CD14-positive monocyte (primary cell): ENCODE data around the gene KRTAP5-5. TPM values are rescaled to one million over a fixed set of nuclear protein-coding genes. Genes with fewer than 3 reads are reported as not detected.

Experiments
- DNase-seq, 3 donors: peaks; one replicate each; pipeline ENCODE4 v3.0.0-alpha.2; 2011 to 2022
- H2AFZ ChIP-seq: 2 replicates; pipeline ENCODE4 v1.6.0; 2012; ENCODE audit warnings: mild to moderate bottlenecking, low read depth, low read length, inconsistent platforms; ENCODE audit not compliant: insufficient read depth, poor library complexity, severe bottlenecking
- H3K27ac ChIP-seq, 2 donors: 1 replicate in 1 of 2; 2 replicates in 1 of 2; pipeline ENCODE4 v1.5.1; 2012 to 2013; ENCODE audit warnings: low read length in 2 of 2, control low read depth in 1 of 2, inconsistent platforms in 1 of 2, low read depth in 1 of 2, mild to moderate bottlenecking in 1 of 2
- H3K27me3 ChIP-seq, 2 donors: one replicate each; pipeline versions ENCODE4 v1.6.0 to v1.6.1; 2011 to 2013; ENCODE audit warnings: low read length in 2 of 2; ENCODE audit not compliant: control insufficient read depth in 2 of 2, insufficient read depth in 2 of 2
- H3K36me3 ChIP-seq, 2 donors: replicated peaks in 1 of 2; 1 replicate in 1 of 2; 2 replicates in 1 of 2; pipeline versions ENCODE4 v1.5.1 to v1.6.1; 2012 to 2013; ENCODE audit warnings: low read length in 2 of 2, control low read depth in 1 of 2, inconsistent platforms in 1 of 2, mild to moderate bottlenecking in 1 of 2; ENCODE audit not compliant: insufficient read depth in 2 of 2, control insufficient read depth in 1 of 2
- H3K4me1 ChIP-seq, 2 donors: 1 replicate in 1 of 2; 2 replicates in 1 of 2; pipeline versions ENCODE4 v1.5.1 to v1.6.1; 2012 to 2013; ENCODE audit warnings: low read length in 2 of 2, control low read depth in 1 of 2, inconsistent platforms in 1 of 2, mild to moderate bottlenecking in 1 of 2, moderate library complexity in 1 of 2; ENCODE audit not compliant: insufficient read depth in 2 of 2, control insufficient read depth in 1 of 2
- H3K4me2 ChIP-seq: replicated peaks from 2 replicates; pipeline ENCODE3; 2012; ENCODE audit warnings: low read length, moderate library complexity, mild to moderate bottlenecking; ENCODE audit not compliant: poor library complexity, severe bottlenecking; ENCODE audit errors: extremely low read depth
- H3K4me3 ChIP-seq, 3 experiments: fragments of 200-600 bp in 1 of 3; sonication (generic) in 1 of 3; replicated peaks in 1 of 3; 1 replicate in 2 of 3; 2 replicates in 1 of 3; pipeline ENCODE4 v1.5.1; 2011 to 2013; ENCODE audit warnings: low read length in 3 of 3, mild to moderate bottlenecking in 3 of 3, control low read depth in 2 of 3, low read depth in 2 of 3, inconsistent platforms in 1 of 3, moderate library complexity in 1 of 3
- H3K79me2 ChIP-seq: 2 replicates; pipeline ENCODE4 v1.6.0; 2012; ENCODE audit warnings: mild to moderate bottlenecking, control low read depth, inconsistent platforms, low read length, moderate library complexity; ENCODE audit not compliant: insufficient read depth
- H3K9ac ChIP-seq: 2 replicates; pipeline ENCODE4 v1.6.0; 2017; ENCODE audit warnings: low read length, mild to moderate bottlenecking; ENCODE audit not compliant: insufficient read depth, poor library complexity, severe bottlenecking
- H3K9me3 ChIP-seq, 2 donors: replicated peaks in 1 of 2; 1 replicate in 1 of 2; 2 replicates in 1 of 2; pipeline versions ENCODE4 v1.5.1 to v1.6.1; 2012 to 2013; ENCODE audit warnings: low read length in 2 of 2, control low read depth in 1 of 2; ENCODE audit not compliant: control insufficient read depth in 1 of 2, insufficient read depth in 1 of 2
- H4K20me1 ChIP-seq: 2 replicates; pipeline ENCODE4 v1.6.0; 2012; ENCODE audit warnings: mild to moderate bottlenecking, low read length, control low read depth, moderate library complexity; ENCODE audit not compliant: insufficient read depth
- H3K27ac Mint-ChIP-seq, 7 donors: one replicate each; pipeline ENCODE4 v1.8.0; 2020; ENCODE audit warnings: mild to moderate bottlenecking in 7 of 7, mixed read lengths in 7 of 7, moderate library complexity in 6 of 7, inconsistent platforms in 2 of 7
- H3K27me3 Mint-ChIP-seq, 3 donors: one replicate each; pipeline ENCODE4 v1.8.0; 2021 to 2022; ENCODE audit warnings: low read depth in 3 of 3, mild to moderate bottlenecking in 3 of 3, mixed read lengths in 3 of 3, moderate library complexity in 3 of 3, inconsistent platforms in 1 of 3
- H3K36me3 Mint-ChIP-seq, 2 donors: one replicate each; pipeline ENCODE4 v1.8.0; 2020; ENCODE audit warnings: mixed read lengths in 2 of 2, inconsistent platforms in 1 of 2, mild to moderate bottlenecking in 1 of 2
- H3K4me1 Mint-ChIP-seq: one replicate; pipeline ENCODE4 v1.8.0; 2020; ENCODE audit warnings: mild to moderate bottlenecking, mixed read lengths
- H3K4me3 Mint-ChIP-seq, 2 donors: one replicate each; pipeline ENCODE4 v1.8.0; 2020; ENCODE audit warnings: mild to moderate bottlenecking in 2 of 2, mixed read lengths in 2 of 2, moderate library complexity in 1 of 2
- H3K9me3 Mint-ChIP-seq, 7 donors: one replicate each; pipeline ENCODE4 v1.8.0; 2020 to 2022; ENCODE audit warnings: mixed read lengths in 7 of 7, mild to moderate bottlenecking in 6 of 7, moderate library complexity in 6 of 7, inconsistent platforms in 2 of 7
- WGBS: methylation state at CpG from one replicate; pipeline ENCODE4 v1.1.5; 2013; ENCODE audit warnings: missing lambda C conversion rate; ENCODE audit not compliant: insufficient coverage; 5-methylcytosine and 5-hydroxymethylcytosine counted together
- intact Hi-C, 2 donors: fragments of 100-400 bp; cut with micrococcal nuclease; formaldehyde crosslinking; loops; one replicate each; pipeline versions ENCODE4 v1.15.0 to v1.15.1; 2023
- polyA plus RNA-seq, 3 donors: library from polyadenylated mRNA; depleted of rRNA in 1 of 3; unstranded in 2 of 3; stranded (reverse) in 1 of 3; fragments of 300-500 nt in 2 of 3; fragments of >200 nt in 1 of 3; fragmentation: Illumina TruSeq in 2 of 3; gene quantifications; 1 replicate in 2 of 3; 2 replicates in 1 of 3; pipeline ENCODE4 v1.2.3, GENCODE V29; 2012 to 2021
- TF ChIP-seq, protein P1 (sequence below): fragments of 200-600 bp; IDR thresholded peaks from one replicate; pipeline ENCODE4 v1.8.0; 2022; ENCODE audit warnings: antibody characterized with exemption, mild to moderate bottlenecking

Gene KRTAP5-5
- polyA plus RNA-seq, 3 donors, result not detected

DNA sequence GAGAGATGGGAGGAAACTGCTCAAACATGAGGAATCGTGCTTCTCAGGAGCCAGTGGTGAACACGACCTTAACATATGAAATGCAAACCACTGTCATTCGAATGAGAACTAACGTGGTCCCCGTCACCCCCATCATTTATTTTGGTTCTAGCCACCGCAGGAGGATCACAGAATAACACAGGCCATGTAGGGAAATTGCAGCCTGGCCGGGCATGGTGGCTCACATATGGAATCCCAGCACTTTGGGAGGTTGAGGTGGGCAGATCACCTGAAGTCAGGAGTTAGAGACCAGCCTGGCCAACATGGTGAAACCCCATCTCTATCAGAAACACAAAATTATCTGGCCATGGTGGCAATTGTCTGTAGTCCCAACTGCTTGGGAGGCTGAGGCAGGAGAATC is 27.1 kb downstream of the KRTAP5-5 start:
- Histone ChIP-seq H3K9ac (no peak overlapping the region), H3K36me3 (no peaks in the 10 kb centered on the region), H3K4me1 (no peaks in the 10 kb centered on the region), H3K27ac (no peak overlapping the region), H3K27me3 (peaks cover 0 to 32% of the 10 kb centered on the region in 2 donors), H3K4me3 (no peak overlapping the region), H3K79me2 (no peaks in the 10 kb centered on the region), H3K9me3 (no peaks in the 10 kb centered on the region), H2AFZ (no peak overlapping the region), H3K4me2 (no peak overlapping the region), H4K20me1 (no peaks in the 10 kb centered on the region)
- Mint-ChIP-seq H3K9me3 (peaks cover 0 to 4% (median 0%) of the 10 kb centered on the region in 7 donors), H3K36me3 (no peaks in the 10 kb centered on the region), H3K4me3 (no peak overlapping the region), H3K27ac (no peak overlapping the region), H3K27me3 (peaks cover 42 to 59% (median 47%) of the 10 kb centered on the region in 3 donors), H3K4me1 (peaks cover 5% of the 10 kb centered on the region)
- intact Hi-C loops, result loop anchor here in 1 of 2 donors (5.0 kb wide), 1 partner anchor 36 kb away; no protein-coding TSS in a partner anchor
- TF ChIP-seq, protein P1, sequence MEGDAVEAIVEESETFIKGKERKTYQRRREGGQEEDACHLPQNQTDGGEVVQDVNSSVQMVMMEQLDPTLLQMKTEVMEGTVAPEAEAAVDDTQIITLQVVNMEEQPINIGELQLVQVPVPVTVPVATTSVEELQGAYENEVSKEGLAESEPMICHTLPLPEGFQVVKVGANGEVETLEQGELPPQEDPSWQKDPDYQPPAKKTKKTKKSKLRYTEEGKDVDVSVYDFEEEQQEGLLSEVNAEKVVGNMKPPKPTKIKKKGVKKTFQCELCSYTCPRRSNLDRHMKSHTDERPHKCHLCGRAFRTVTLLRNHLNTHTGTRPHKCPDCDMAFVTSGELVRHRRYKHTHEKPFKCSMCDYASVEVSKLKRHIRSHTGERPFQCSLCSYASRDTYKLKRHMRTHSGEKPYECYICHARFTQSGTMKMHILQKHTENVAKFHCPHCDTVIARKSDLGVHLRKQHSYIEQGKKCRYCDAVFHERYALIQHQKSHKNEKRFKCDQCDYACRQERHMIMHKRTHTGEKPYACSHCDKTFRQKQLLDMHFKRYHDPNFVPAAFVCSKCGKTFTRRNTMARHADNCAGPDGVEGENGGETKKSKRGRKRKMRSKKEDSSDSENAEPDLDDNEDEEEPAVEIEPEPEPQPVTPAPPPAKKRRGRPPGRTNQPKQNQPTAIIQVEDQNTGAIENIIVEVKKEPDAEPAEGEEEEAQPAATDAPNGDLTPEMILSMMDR, result no peak
- 76% methylated on average over 7 of the region's 7 CpGs for WGBS
- DNase-seq, result no peak

DNA sequence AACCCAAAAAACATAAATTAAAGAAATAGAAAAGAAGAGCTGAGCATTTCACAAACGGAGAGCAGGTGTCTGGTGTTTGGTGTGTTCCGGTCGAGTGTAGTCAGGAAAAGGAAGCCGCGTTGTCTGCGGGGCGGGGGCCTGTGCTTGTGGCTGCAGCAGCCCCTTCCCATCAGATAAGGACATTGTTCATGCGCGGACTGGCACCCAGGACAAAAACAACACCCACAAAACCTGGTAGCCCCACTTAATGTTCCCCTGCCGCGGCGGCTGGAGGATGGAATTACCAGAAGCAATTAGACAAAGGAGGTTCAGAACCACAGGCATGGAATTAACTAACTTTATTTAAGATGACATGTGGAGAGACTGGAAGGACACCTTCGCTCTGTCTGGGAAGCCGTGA is 29.9 kb downstream of the KRTAP5-5 start:
- no peaks in the 10 kb centered on the region for H3K36me3 Mint-ChIP-seq
- TF ChIP-seq, protein P1, result no peak
- H3K4me3 ChIP-seq, result no peak overlapping the region
- no peak overlapping the region for H2AFZ ChIP-seq
- peaks cover 0 to 20% of the 10 kb centered on the region in 2 donors for H3K27me3 ChIP-seq
- peaks cover 46 to 57% (median 47%) of the 10 kb centered on the region in 3 donors for H3K27me3 Mint-ChIP-seq
- H3K9ac ChIP-seq, result no peak overlapping the region
- no peaks in the 10 kb centered on the region for H3K4me1 ChIP-seq
- H3K4me3 Mint-ChIP-seq, result peak overlapping the region in 1 of 2 donors; percentile 56
- H3K79me2 ChIP-seq, result no peaks in the 10 kb centered on the region
- peaks cover 0 to 4% (median 0%) of the 10 kb centered on the region in 7 donors for H3K9me3 Mint-ChIP-seq
- intact Hi-C loops, result loop anchor here in 1 of 2 donors (5.0 kb wide), 1 partner anchor 33 kb away; no protein-coding TSS in a partner anchor
- 0% methylated on average over 2 of the region's 14 CpGs for WGBS
- no peak for DNase-seq
- no peak overlapping the region for H3K4me2 ChIP-seq
- no peaks in the 10 kb centered on the region for H4K20me1 ChIP-seq
- no peak overlapping the region for H3K27ac Mint-ChIP-seq
- peaks cover 3% of the 10 kb centered on the region for H3K4me1 Mint-ChIP-seq
- H3K27ac ChIP-seq, result no peak overlapping the region
- no peaks in the 10 kb centered on the region for H3K36me3 ChIP-seq
- no peaks in the 10 kb centered on the region for H3K9me3 ChIP-seq
